HCT116 (cell line): Measurements from ENCODE around the gene FRMD4A. TPM values are rescaled to one million over a fixed set of nuclear protein-coding genes. Genes with fewer than 3 reads are reported as not detected.

ENCODE experiments used
- ATAC-seq: fragments of 200-7000 bp; cut with Tn5 transposase; 2 replicates; pipeline ENCODE4 v1.9.1; 2020; ENCODE audit warnings: mild to moderate bottlenecking, moderate library complexity
- BruUV-seq: library from RNA; stranded (reverse); fragments of 400-500 nt; replicated peaks from 2 replicates; lab custom pipeline; 2021; lab: Mats Ljungman, UMichigan
- CTCF ChIA-PET: fragments of 300-600 bp; sonication (Branson Sonifier 250); formaldehyde crosslinking; loops from one replicate; lab custom pipeline; 2021; ENCODE audit warnings: antibody characterized with exemption; lab: Charles Lee
- POLR2A ChIA-PET: fragments of 300-600, 350-600 bp; sonication (Branson Sonifier 250); formaldehyde crosslinking; loops from one replicate; lab custom pipeline; 2021; ENCODE audit warnings: antibody characterized with exemption; lab: Charles Lee
- RAD21 ChIA-PET, 2 experiments: fragments of 300-600 bp; sonication (Branson Sonifier 250); formaldehyde crosslinking; loops; one replicate each; lab custom pipeline; 2023; ENCODE audit warnings: low total read pairs in 2 of 2; ENCODE audit not compliant: uncharacterized antibody in 2 of 2, unreplicated experiment in 2 of 2, low non-redundant PET in 1 of 2; lab: Charles Lee
- DNase-seq: peaks from one replicate; pipeline ENCODE4 v3.0.0-alpha.2; 2010; ENCODE audit warnings: low read depth, low spot score
- H2AFZ ChIP-seq: fragments of 200-600 bp; shearing (Covaris generic), sonication (generic); 2 replicates; pipeline ENCODE4 v1.6.1; 2017; ENCODE audit warnings: low read depth, mixed run types, mixed read lengths, antibody characterized with exemption, low read length; ENCODE audit not compliant: poor library complexity, severe bottlenecking
- H3K27ac ChIP-seq: 2 replicates; pipeline ENCODE4 v1.5.1; 2012; ENCODE audit warnings: low read depth, low read length
- H3K27me3 ChIP-seq: fragments of 200-600 bp; sonication (generic); 2 replicates; pipeline ENCODE4 v1.6.1; 2016; ENCODE audit warnings: mixed run types, low read length, mixed read lengths; ENCODE audit not compliant: insufficient read depth
- H3K36me3 ChIP-seq, 2 experiments: fragments of 200-500 bp in 1 of 2; fragments of 200-600 bp in 1 of 2; sonication (Bioruptor generic) in 1 of 2; sonication (generic) in 1 of 2; 2 replicates each; pipeline versions ENCODE4 v1.5.1 to v1.6.1; 2014 to 2016; ENCODE audit warnings: low read length in 2 of 2, inconsistent platforms in 1 of 2, mixed read lengths in 1 of 2, mixed run types in 1 of 2; ENCODE audit not compliant: insufficient read depth in 2 of 2, control insufficient read depth in 1 of 2
- H3K4me1 ChIP-seq, 2 experiments: fragments of 200-600 bp in 1 of 2; sonication (generic) in 1 of 2; 2 replicates each; pipeline versions ENCODE4 v1.5.1 to v1.6.1; 2012 to 2017; ENCODE audit warnings: low read length in 2 of 2, inconsistent platforms in 1 of 2, mild to moderate bottlenecking in 1 of 2, mixed read lengths in 1 of 2, mixed run types in 1 of 2, moderate library complexity in 1 of 2; ENCODE audit not compliant: insufficient read depth in 2 of 2, control insufficient read depth in 1 of 2
- H3K4me2 ChIP-seq: fragments of 200-600 bp; sonication (generic); 2 replicates; pipeline ENCODE4 v1.6.1; 2017; ENCODE audit warnings: mixed run types, low read length, mixed read lengths
- H3K4me3 ChIP-seq, 2 experiments: fragments of 200-600 bp in 1 of 2; sonication (generic) in 1 of 2; replicated peaks in 1 of 2; 2 replicates each; pipeline ENCODE4 v1.5.1; 2011 to 2016; ENCODE audit warnings: low read length in 2 of 2, control low read depth in 1 of 2, low read depth in 1 of 2, mild to moderate bottlenecking in 1 of 2, mixed read lengths in 1 of 2, mixed run types in 1 of 2
- H3K79me2 ChIP-seq: fragments of 200-600 bp; sonication (generic); 2 replicates; pipeline ENCODE4 v1.6.1; 2017; ENCODE audit warnings: mild to moderate bottlenecking, mixed run types, low read length, moderate library complexity, mixed read lengths; ENCODE audit not compliant: insufficient read depth
- H3K9ac ChIP-seq: fragments of 200-600 bp; sonication (generic); 2 replicates; pipeline ENCODE4 v1.6.1; 2016; ENCODE audit warnings: low read length, mixed read lengths
- H3K9me2 ChIP-seq: fragments of 200-600 bp; sonication (generic), shearing (Covaris generic); 2 replicates; pipeline ENCODE4 v1.6.1; 2017; ENCODE audit warnings: mixed run types, mild to moderate bottlenecking, moderate library complexity; ENCODE audit not compliant: insufficient read depth
- H3K9me3 ChIP-seq, 2 experiments: fragments of 200-500 bp in 1 of 2; fragments of 200-600 bp in 1 of 2; sonication (Bioruptor generic) in 1 of 2; sonication (generic) in 1 of 2; 2 replicates each; pipeline ENCODE4 v1.6.1; 2014 to 2017; ENCODE audit warnings: low read length in 2 of 2, mixed read lengths in 2 of 2, inconsistent platforms in 1 of 2, low read depth in 1 of 2, mild to moderate bottlenecking in 1 of 2, mixed run types in 1 of 2, moderate library complexity in 1 of 2; ENCODE audit not compliant: control insufficient read depth in 1 of 2, insufficient read depth in 1 of 2
- H4K20me1 ChIP-seq: fragments of 200-600 bp; sonication (generic), shearing (Covaris generic); 2 replicates; pipeline ENCODE4 v1.6.1; 2017; ENCODE audit warnings: mixed run types, mild to moderate bottlenecking, moderate library complexity; ENCODE audit not compliant: insufficient read depth
- CBX3 ChIP-seq: IDR thresholded peaks from 2 replicates; pipeline ENCODE4 v1.6.1; 2012; ENCODE audit warnings: low read depth
- CEBPB ChIP-seq: IDR thresholded peaks from 2 replicates; pipeline ENCODE4 v1.6.1; 2012; ENCODE audit warnings: low read depth
- EGR1 ChIP-seq: IDR thresholded peaks from 2 replicates; pipeline ENCODE4 v1.6.1; 2012; ENCODE audit warnings: low read depth
- EZH2phosphoT487 ChIP-seq: fragments of 200-600 bp; IDR thresholded peaks from 2 replicates; pipeline ENCODE4 v1.6.1; 2018; ENCODE audit warnings: antibody characterized with exemption, borderline replicate concordance
- FOSL1 ChIP-seq: IDR thresholded peaks from 2 replicates; pipeline ENCODE4 v1.6.1; 2012; ENCODE audit warnings: low read depth
- POLR2A ChIP-seq: IDR thresholded peaks from 2 replicates; pipeline ENCODE4 v1.7.0; 2011; ENCODE audit warnings: borderline replicate concordance; ENCODE audit not compliant: insufficient read depth, insufficient read length; ENCODE audit errors: extremely low read depth
- RAD21 ChIP-seq: IDR thresholded peaks from 2 replicates; pipeline ENCODE4 v1.6.1; 2012; ENCODE audit warnings: low read depth, mild to moderate bottlenecking
- TCF7L2 ChIP-seq: IDR thresholded peaks from 2 replicates; pipeline ENCODE4 v1.7.0; 2011; ENCODE audit warnings: borderline replicate concordance, inconsistent platforms; ENCODE audit not compliant: insufficient read depth, insufficient read length; ENCODE audit errors: extremely low read depth
- YY1 ChIP-seq: IDR thresholded peaks from 2 replicates; pipeline ENCODE4 v1.6.1; 2011; ENCODE audit warnings: low read length, low read depth, moderate library complexity, mild to moderate bottlenecking; ENCODE audit not compliant: insufficient replicate concordance; ENCODE audit errors: extremely low read depth
- ZBTB33 ChIP-seq: IDR thresholded peaks from 2 replicates; pipeline ENCODE4 v1.6.1; 2011; ENCODE audit warnings: mild to moderate bottlenecking, low read length, moderate library complexity; ENCODE audit not compliant: insufficient replicate concordance; ENCODE audit errors: extremely low read depth
- ZFX ChIP-seq: fragments of 450-650 bp; IDR thresholded peaks from 2 replicates; pipeline ENCODE4 v1.6.1; 2017
- ZNF274 ChIP-seq: fragments of 200-500 bp; sonication (Bioruptor generic); IDR thresholded peaks from 2 replicates; pipeline ENCODE4 v1.6.1; 2014; ENCODE audit warnings: mild to moderate bottlenecking, low read depth, low read length, inconsistent platforms
- intact Hi-C: fragments of 100-400 bp; cut with micrococcal nuclease; formaldehyde crosslinking; loops from 2 replicates; pipeline ENCODE4 v1.10.0; 2022
- total RNA-seq: library from RNA; stranded (reverse); gene quantifications from one replicate; pipeline ENCODE4 v1.2.1, GENCODE V29; 2021; ENCODE audit not compliant: unreplicated experiment
- TF ChIP-seq, protein P1 (sequence below): IDR thresholded peaks from 2 replicates; pipeline ENCODE4 v1.6.1; 2012

Gene FRMD4A
- total RNA-seq, 1 experiment from 2014 or later: 0.20 TPM

GRCh38 chr10:14365266-14365665 is 34.5 kb upstream of the FRMD4A start:
- BruUV-seq: no TSS peak
- Histone ChIP-seq H3K9ac (no peak overlapping the region), H3K27me3 (peaks cover 49% of the 10 kb centered on the region), H3K4me2 (no peak overlapping the region), H3K4me1 (no peaks in the 10 kb centered on the region), H3K9me3 (no peaks in the 10 kb centered on the region), H3K79me2 (no peaks in the 10 kb centered on the region), H3K4me3 (no peak overlapping the region), H3K36me3 (no peaks in the 10 kb centered on the region), H4K20me1 (no peaks in the 10 kb centered on the region), H3K9me2 (no peaks in the 10 kb centered on the region), H3K27ac (no peak overlapping the region), H2AFZ (no peak overlapping the region)
- TF ChIP-seq, protein P1, sequence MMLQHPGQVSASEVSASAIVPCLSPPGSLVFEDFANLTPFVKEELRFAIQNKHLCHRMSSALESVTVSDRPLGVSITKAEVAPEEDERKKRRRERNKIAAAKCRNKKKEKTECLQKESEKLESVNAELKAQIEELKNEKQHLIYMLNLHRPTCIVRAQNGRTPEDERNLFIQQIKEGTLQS: no peak
- TF ChIP-seq EGR1 (no peak), EZH2phosphoT487 (no peak), ZFX (no peak), FOSL1 (no peak), YY1 (no peak), RAD21 (no peak), TCF7L2 (no peak), ZNF274 (no peak), ZBTB33 (no peak), POLR2A (no peak), CEBPB (no peak), CBX3 (no peak)
- RAD21 ChIA-PET: no interaction called here
- DNase-seq (no peak), ATAC-seq (no peak)
- POLR2A ChIA-PET: no interaction called here
- CTCF ChIA-PET: no interaction called here
- intact Hi-C loops: no loop called here
